Hepatocyte (in vitro differentiated cells): ENCODE results near the gene CDH4.

Experiments
- CTCF ChIP-seq: fragments of 200-600 bp; sonication (generic); IDR thresholded peaks from 2 replicates; pipeline ENCODE4 v1.5.1; 2016; ENCODE audit warnings: antibody characterized with exemption, mild to moderate bottlenecking; ENCODE audit not compliant: poor library complexity
- EZH2phosphoT487 ChIP-seq: fragments of 200-600 bp; sonication (generic); IDR thresholded peaks from one replicate; pipeline ENCODE4 v1.6.1; 2018; ENCODE audit warnings: antibody characterized with exemption, mild to moderate bottlenecking, low read depth, moderate library complexity; ENCODE audit not compliant: unreplicated experiment, severe bottlenecking

DNA sequence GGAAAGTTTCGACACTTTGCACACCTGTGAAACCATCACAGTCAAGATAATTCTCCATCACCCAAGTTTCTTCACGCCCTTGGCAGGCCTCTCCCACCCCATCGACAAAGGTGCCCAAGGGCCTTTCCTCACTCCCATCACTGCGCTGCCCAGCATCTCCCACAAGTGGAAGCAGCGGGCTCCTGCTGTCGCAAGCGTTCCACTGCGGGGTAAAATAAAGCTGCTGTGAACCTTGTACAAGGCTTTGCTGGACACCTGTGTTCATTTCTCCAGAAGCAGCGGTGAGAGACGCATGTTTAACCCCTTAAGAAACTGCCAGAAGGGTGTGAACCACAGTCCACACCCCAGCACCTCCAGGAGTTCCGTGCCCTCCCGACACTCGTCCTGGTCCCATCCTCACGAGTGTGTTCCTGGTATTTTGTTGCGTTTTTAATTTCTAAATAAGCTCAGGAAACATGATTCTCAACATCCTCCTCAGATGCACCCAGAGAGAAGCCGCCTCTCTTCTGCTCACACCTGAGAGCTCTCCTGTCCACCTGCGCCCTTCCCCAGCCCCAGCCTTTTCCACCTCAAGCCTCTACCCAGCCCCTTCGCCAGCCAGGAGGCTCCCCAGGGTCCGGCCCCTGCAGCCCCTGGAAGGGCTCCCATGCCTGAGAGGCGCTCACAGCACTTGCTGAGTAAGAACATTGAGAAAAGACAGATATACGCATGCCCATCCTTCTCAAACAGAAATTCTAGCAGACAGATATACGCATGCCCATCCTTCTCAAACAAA lies 716.2 kb downstream of the CDH4 start:
- TF ChIP-seq CTCF (no peak), EZH2phosphoT487 (no peak)
